ENCODE data around the gene CHST11.

DNA sequence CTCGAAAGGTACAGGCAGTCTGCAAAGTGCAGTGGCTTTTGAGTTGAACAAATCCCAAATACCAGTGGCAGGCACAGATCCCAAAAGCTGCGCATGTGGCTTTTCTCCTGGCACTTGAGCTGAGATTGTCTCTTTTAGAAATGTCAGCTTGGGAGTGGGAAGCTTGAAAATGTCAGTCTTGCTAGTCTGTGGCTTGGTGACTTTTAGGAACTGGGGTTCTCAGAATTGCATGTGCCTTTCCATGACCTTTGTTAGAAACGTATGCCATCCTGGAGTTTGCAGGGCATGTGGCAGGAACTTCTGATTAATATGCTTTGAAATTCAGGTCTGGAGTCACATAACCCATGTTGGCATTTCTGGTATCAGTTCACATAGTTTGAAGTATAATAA is 182.1 kb downstream of the CHST11 start:
- TF ChIP-seq, protein P1, sequence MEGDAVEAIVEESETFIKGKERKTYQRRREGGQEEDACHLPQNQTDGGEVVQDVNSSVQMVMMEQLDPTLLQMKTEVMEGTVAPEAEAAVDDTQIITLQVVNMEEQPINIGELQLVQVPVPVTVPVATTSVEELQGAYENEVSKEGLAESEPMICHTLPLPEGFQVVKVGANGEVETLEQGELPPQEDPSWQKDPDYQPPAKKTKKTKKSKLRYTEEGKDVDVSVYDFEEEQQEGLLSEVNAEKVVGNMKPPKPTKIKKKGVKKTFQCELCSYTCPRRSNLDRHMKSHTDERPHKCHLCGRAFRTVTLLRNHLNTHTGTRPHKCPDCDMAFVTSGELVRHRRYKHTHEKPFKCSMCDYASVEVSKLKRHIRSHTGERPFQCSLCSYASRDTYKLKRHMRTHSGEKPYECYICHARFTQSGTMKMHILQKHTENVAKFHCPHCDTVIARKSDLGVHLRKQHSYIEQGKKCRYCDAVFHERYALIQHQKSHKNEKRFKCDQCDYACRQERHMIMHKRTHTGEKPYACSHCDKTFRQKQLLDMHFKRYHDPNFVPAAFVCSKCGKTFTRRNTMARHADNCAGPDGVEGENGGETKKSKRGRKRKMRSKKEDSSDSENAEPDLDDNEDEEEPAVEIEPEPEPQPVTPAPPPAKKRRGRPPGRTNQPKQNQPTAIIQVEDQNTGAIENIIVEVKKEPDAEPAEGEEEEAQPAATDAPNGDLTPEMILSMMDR (IDR thresholded peaks at IDR 0.05) = no peak
- no peak for TF ChIP-seq POLR2A (IDR thresholded peaks at IDR 0.05)
